NCI-H2227 (cell line): ENCODE data around the gene RBM17.
"Not testable (repeated sequence)": the region's sequence is repeated elsewhere in the genome, so short reads cannot be mapped to it uniquely, and the experiment has no call there.

Experiments used
- DNase-seq: peaks from one replicate; lab custom pipeline; 2025; ENCODE audit not compliant: unreplicated experiment; lab: John Stamatoyannopoulos, UW

RBM17 gene

GRCh38 chr10:6088721-6089333 lies at the start of gene RBM17:
TSS of gene RBM17 (plus strand) at chr10:6089034. CDS start at chr10:6097066, 8,032 bp downstream.
- peak; percentile 94 for DNase-seq

DNA sequence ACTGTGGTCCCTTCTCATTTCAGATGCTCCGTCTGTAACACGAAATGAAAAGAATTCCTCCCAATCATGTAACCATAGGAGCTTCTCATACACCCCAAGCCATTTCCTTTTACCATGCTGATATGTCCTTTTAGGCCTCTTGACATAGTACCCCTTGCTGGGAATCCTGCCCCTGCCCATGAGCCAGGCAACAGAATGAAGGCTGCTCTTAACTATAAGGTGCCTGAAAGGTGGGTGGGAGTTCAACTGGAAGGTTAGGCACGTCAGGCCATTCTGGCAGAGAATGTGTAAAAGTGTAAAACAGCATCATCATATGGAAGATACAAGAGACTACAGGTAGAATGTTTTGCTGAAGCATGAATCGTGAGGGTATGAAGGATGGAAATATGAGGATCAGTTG lies 49.1 kb upstream of the RBM17 start:
- DNase-seq, result no peak

GRCh38 chr10:6040205-6040604 lies 48.6 kb upstream of the RBM17 start:
- no peak for DNase-seq

- DNase-seq, result not testable (repeated sequence)
These were observed 45.5 kb upstream of the RBM17 start for GRCh38 chr10:6043377-6043776.

GRCh38 chr10:6044060-6044459 lies 44.8 kb upstream of the RBM17 start:
- DNase-seq, result no peak

GRCh38 chr10:6044751-6045313 lies 44.0 kb upstream of the RBM17 start:
- DNase-seq, result no peak

DNA sequence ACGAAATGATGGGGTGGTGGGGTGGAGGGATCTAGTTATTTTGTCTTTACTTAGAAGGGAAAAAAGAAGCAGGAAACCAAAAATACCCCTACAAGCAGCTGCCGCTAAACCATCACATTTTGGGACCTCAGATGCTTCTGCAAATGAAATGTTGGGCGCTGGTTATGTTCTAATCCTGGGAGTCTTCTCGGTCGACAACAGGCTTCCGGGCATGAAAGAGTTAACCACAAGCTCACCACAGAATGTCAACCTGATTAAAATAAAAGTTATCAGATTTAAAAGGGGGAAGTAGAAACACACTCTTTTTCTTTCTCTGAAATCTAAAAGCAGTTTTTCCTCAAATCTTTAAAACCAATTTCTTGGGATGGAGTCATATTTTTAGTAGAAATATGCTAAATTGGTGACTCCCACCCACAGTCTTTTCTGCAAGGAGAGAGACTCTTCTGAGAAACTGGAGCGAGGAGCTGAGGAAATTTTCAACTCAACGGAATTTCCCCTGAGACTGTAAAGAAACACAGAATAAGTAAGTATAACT lies 43.5 kb upstream of the RBM17 start:
- no peak for DNase-seq

- DNase-seq, result no peak
These were observed 42.7 kb upstream of the RBM17 start for GRCh38 chr10:6045878-6046772.

- DNase-seq, result no peak
These were observed 41.8 kb upstream of the RBM17 start for GRCh38 chr10:6046773-6047611.

DNA sequence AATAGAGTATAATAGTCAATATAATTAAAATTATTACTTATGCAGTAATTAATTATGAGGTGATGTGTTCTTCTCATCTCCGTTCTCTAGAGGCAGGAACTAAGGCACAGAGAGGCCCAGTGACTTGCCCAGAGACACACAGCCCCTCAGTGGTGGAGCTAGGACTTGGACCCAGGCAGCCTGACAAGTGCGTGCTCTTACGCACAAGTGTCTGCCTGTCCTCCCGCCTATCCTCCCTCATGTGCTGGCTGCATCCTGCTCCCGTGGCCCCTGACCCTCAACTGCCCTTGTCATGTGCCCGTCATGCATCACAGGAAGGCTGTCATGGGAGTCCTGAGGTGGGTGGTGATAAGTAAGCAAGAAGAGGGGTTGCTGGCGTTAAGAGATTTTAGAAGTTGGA lies 41.0 kb upstream of the RBM17 start:
- DNase-seq, result no peak

- no peak for DNase-seq
These were observed 40.4 kb upstream of the RBM17 start for GRCh38 chr10:6048281-6049030.

DNA sequence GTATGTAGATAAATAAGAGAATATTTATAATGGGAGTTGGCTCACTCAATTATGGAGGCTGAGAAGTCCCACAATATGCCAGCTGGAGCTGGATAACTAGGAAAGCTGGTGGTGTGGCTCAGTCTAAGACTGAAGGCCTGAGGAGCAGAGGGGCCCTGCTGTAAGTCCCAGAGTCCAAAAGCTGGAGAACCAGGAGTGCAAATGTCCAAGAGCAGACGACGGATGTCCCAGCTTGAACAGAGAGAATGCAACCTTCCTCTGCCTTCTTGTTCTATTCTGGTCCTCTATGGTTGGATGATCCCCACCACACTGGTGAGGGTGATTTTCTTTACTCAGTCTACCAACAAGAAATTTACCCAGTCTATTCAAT lies 39.8 kb upstream of the RBM17 start:
- DNase-seq, result no peak

- DNase-seq, result no peak
These were observed 37.9 kb upstream of the RBM17 start for GRCh38 chr10:6050801-6051445.

DNA sequence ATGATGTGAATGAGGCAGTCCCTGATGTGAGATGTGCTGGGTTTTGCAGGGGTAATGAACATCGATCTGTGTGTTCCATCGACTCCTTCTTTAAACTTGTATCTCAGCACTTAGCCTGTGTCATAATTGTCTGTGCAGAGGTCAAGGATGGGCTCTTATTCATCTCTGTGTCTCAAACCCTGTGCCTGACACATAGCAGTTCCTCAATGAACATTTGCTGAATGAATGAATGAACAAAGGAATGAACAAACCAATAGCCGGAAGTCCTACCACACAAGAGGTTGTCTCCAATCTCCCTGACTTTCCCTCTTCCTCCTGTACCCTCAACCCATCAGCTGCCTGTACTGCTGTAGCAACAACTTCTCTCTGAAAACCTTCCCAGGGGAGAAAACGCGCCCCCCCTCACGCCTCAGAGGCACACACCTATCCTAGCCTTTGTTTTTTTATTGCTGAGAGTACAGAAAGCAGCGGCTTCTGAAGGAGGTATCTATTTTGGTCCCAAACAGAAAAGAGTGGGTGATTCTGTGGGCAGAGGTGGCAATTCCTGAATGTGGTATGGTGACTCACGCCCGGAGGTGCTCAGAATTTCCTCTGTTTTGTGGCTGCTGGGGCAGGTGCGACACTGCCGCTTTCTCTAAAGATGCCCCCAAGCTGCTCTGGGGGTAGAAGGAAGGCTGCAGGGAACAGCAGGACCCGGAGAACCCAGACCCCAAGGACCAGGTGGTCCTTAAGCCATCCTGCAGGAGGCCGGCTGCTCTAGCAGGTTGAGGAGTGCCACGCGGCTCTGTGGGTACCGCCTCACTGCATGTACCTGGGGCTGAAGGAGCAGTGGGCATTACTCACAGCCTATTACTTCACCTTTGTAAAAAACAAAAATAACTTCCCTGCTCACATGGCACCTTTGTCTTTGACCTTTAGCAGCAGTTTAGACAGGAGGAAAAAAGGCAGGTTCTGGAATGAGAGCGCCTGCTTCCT lies 36.3 kb upstream of the RBM17 start:
- no peak for DNase-seq

DNA sequence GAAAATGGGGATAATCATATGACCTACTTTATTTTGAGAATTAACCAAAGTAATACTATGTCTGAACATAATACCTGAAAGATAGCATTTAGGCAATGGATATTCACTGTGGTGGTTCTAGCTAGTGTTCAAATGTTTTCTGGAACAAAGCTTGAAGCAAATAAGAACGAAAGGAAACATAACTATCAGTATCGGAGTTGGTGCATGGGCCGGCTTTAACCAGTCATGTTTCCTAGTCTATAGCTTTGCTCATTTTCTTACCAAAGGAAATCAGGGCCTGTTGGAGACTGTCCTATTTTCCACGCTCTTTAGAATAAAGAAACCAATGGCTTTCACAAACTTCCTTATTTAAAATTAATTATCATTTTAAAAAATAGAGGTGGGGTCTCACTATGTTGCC lies 35.5 kb upstream of the RBM17 start:
- DNase-seq, result no peak

DNA sequence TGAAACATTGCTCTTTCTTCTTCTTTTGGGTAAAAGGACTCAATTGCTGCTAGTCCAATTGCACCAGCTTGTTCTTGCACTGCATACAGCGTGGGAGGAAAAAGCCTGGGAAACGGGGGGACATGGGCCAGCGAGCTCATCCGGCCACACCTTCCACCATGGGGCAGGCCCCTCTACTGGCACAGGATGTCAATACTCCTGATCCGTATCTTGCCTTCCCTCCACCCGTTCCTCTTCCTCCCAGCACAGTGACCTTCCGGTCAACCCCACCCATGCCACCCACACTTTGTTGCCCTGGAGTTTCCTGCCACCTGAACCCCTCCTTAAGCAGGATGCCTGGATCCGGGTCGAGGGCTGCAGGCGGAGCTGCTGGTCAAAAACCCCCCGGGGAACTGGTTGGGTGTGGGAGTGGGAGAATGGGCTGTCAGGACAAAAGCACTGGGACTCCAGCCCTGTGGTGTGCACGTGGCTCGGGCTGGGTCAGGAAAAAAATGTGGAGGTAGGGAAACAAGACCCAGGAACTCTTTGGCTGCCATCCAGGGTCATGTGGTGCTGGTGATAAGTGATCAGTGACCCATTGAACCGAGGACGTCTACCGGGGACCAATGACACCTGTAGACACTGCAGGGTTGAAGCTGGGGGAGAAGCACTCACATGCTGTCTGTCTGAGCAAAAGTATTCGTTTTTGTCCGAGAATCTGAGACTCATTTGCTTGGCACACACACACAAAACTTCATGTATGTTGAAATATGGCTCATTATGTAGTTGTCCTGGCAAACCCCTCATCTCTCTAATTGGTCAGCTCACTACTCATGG lies 34.8 kb upstream of the RBM17 start:
- DNase-seq, result no peak

- DNase-seq, result no peak
These were observed 34.0 kb upstream of the RBM17 start for GRCh38 chr10:6054884-6055283.

- DNase-seq, result no peak
These were observed 32.9 kb upstream of the RBM17 start for GRCh38 chr10:6055929-6056328.
